ENCODE measurements around the gene LTN1.
"Not testable (repeated sequence)": the region's sequence is repeated elsewhere in the genome, so short reads cannot be mapped to it uniquely, and the experiment has no call there.

Gene LTN1

GRCh38 chr21:28992526-28993292 is at the start of gene LTN1:
LTN1 (minus strand) TSS chr21:28992877; CDS start chr21:28992805, 72 bp downstream.
- DNase-seq, result peak; percentile 95 to 99

- DNase-seq, result no peak
Observed at GRCh38 chr21:29034678-29035077, 42.0 kb upstream of the LTN1 start.

DNA sequence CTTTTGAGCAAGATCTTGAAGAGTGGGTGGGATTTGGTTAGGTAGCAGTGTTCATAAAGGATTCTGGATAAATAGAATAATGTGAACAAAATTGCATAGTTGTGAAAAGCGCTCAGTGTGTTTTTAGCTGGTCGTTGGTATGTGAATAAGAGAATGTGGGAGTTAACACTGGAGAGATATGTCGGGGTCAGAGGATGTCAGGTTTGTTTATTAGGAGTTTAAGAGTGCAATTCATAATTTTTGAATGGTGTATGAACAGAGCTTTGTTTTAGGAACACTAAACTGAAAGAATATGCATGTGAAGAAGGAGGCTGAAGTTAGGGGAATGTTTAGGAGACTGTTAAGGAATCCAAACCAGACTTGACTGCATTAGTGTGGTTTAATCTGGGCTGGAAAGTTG is 41.2 kb upstream of the LTN1 start:
- no peak for DNase-seq

- no peak for DNase-seq
Observed at GRCh38 chr21:29033301-29033700, 40.6 kb upstream of the LTN1 start.

GRCh38 chr21:29030909-29031308 is 38.2 kb upstream of the LTN1 start:
- DNase-seq, result no peak

- DNase-seq, result no peak
Observed at GRCh38 chr21:29029524-29029923, 36.8 kb upstream of the LTN1 start.

DNA sequence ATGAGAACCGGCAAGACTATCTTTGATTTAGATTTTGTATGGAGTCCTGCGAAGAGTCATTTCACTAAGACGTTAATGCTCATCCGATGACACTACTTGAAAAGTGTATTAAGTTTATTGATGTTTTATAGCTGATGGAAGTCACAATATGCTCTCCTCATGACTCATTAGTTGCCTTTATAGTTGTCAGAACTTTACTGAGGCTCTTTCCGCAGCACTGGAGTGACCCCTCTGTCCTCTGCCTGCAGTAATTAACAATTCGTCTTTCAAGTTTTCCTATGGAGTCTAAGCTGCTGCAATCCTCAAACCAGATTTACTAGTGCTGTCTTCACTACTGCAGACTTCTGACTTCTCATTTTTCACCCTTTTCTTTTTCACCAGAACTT is 32.6 kb upstream of the LTN1 start:
- DNase-seq, result no peak

- DNase-seq, result peak; percentile 89 to 93
Observed at GRCh38 chr21:29024474-29025327, 32.0 kb upstream of the LTN1 start, which contains the start of gene USP16. USP16 (plus strand) TSS chr21:29024668; CDS start chr21:29027914, 3,246 bp downstream.

GRCh38 chr21:29022166-29022565 is 29.5 kb upstream of the LTN1 start:
- DNase-seq, result peak in 1 of 2 experiments; percentile 6

DNA sequence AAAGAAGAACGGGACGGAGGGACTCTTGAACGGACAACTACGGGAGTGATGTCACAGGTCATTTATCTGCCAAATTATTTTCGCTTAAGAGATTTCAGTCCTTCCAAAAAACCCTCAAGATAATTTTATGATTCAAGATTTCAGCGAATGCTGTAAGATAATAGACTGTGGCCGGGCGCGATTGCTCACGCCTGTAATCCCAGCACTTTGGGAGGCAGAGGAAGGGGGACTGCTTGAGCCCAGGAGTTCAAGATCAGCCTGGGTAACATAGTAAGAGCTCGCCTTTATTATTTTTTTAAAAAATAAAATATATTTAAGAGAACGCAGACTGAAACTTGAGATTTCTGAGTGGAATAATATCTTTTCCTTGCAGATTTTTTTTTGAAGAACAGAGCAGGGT is 25.9 kb upstream of the LTN1 start:
- no peak for DNase-seq

GRCh38 chr21:29017639-29018237 is 25.1 kb upstream of the LTN1 start:
- DNase-seq, result no peak

- DNase-seq, result not testable (repeated sequence)
Observed at GRCh38 chr21:29011236-29011635, 18.6 kb upstream of the LTN1 start.

GRCh38 chr21:29008367-29008766 is 15.7 kb upstream of the LTN1 start:
- no peak for DNase-seq

- no peak for DNase-seq
Observed at GRCh38 chr21:29007810-29008209, 15.1 kb upstream of the LTN1 start.

DNA sequence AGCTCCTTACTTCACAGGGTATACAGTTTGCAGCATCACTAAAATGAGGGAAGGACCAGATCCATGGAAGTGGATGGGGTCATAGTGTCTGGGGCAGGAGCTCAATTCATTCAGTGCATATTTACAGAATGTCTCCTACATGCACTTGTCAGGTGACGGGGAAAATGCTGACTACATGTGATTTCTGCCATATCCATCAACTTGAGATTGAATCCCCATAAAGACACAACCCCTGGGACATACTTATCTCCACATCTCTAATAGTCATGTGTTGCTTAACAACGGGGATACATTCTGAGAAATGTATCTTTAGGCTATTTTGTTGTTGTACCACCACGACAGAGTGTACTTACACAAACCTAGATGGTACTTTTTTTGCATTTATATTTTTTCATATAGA is 14.5 kb upstream of the LTN1 start:
- DNase-seq, result no peak

GRCh38 chr21:29005696-29006095 is 13.0 kb upstream of the LTN1 start:
- DNase-seq, result no peak

DNA sequence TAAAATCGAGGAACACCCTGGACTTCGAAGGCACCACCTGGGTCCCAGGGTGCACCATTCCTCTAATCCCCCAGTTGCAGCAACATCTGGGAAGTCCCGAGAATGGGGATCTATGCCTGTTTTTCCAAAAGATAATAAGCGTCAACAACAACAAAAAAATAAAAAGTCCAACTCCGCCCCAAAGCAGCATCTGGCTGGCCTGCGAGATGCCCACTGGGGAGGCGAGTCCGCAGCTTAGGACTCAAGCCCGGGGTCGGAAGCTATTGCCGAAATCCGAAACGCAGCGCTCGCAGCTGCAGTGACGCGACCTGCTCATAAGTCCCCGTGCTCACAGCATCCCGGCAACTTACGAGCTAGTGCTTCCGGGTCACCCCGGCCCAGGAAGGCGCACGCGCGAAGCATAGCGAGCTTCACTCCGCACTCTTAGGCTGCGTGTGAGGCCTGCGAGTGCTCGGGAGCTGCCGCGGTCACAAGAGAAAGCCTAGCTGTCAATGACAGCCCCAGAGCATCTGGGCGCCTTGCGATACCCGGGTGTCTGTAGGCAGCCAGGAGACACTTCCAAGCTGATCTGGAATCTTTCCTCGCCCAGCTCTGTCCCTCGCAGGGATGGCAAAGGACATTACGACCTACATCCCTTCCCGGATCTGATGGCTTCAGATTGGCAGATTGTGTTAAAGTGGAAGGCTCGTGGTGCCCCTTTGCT is 9.9 kb upstream of the LTN1 start:
- peak; percentile 90 to 94 for DNase-seq

GRCh38 chr21:28993293-28993629 is 584 bp upstream of the LTN1 start:
- no peak for DNase-seq

DNA sequence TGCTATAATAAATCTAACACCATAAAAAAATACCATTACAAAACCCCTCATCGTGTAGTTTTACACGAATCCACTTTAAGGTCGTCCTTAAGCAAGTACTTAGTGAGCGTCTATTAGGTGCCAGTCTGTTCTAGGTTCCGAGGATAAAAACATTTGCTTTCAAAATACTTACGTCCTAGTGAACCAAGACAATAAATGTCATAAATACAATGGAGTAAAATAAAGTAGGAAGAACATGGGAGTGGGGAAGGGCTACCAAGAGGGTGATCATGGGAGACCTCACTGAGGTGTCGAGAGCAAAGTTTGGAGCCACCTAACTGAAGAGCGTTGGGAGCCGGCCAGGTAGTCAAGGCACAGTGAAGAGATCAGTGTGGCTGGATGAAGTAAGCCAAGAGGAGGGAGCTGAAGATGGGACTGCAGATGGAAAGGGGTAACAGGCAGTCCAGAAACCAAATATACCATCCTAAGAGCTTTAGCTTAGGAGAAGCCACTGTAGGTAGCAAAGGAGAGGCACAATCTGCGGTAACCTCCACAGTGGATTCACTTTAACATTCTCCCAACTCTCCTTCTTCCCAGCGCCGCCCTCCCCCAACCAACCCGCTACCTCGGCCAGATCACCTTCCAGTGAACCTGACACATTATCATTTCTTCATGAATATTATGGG is 684 bp downstream of the LTN1 start:
- no peak for DNase-seq

DNA sequence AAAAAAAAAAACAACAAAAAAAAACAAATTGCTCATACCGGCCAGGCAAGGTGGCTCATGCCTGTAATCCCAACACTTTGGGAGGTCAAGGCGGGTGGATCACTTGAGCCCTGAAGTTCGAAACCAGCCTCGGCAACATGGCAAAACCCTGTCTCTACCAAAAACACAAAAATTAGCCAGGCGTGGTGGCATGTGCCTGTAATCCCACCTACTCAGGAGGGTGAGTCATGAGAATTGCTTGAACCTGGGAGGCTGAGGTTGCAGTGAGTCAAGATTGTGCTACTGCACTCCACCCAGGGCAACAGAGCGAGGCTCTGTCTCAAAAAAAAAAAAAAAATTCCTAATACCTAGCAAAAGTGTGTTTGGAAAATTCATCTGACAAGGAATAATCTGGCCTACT is 4.5 kb downstream of the LTN1 start:
- DNase-seq, result peak in 1 of 2 experiments; percentile 47

- no peak for DNase-seq
Observed at GRCh38 chr21:28986677-28987076, 6.0 kb downstream of the LTN1 start.

GRCh38 chr21:28982637-28983036 is 10.0 kb downstream of the LTN1 start:
- DNase-seq, result no peak

- DNase-seq, result no peak
Observed at GRCh38 chr21:28979092-28979491, 13.6 kb downstream of the LTN1 start.
